Transverse colon (tissue), 4 donors: Measurements from ENCODE around the gene SBSN. TPM values are rescaled to one million over a fixed set of nuclear protein-coding genes. Genes with fewer than 3 reads are reported as not detected.

Experiments
- DNase-seq: peaks from one replicate; pipeline ENCODE4 v3.0.0-alpha.2; 2019
- H3K27ac ChIP-seq, 4 donors: fragments of 200-600 bp; sonication (generic); 2 replicates each; pipeline ENCODE4 v1.5.1; 2016 to 2018; ENCODE audit warnings: inconsistent platforms in 4 of 4
- H3K27me3 ChIP-seq: fragments of 200-600 bp; sonication (generic); 2 replicates; pipeline ENCODE4 v1.5.1; 2017; ENCODE audit warnings: inconsistent platforms
- H3K36me3 ChIP-seq, 4 donors: fragments of 200-600 bp; sonication (generic); 2 replicates each; pipeline ENCODE4 v1.5.1; 2017 to 2019; ENCODE audit warnings: inconsistent platforms in 4 of 4
- H3K4me1 ChIP-seq, 4 donors: fragments of 200-600 bp; sonication (generic); 2 replicates each; pipeline ENCODE4 v1.5.1; 2017 to 2020; ENCODE audit warnings: inconsistent platforms in 4 of 4
- H3K4me3 ChIP-seq, 4 donors: fragments of 200-600 bp; sonication (generic); 1 replicate in 1 of 4; 2 replicates in 3 of 4; pipeline versions ENCODE4 v1.5.1 to v1.6.1; 2017 to 2019; ENCODE audit warnings: inconsistent platforms in 4 of 4
- H3K9me3 ChIP-seq, 2 donors: fragments of 200-600 bp; sonication (generic); 2 replicates each; pipeline ENCODE4 v1.5.1; 2017 to 2019; ENCODE audit warnings: inconsistent platforms in 2 of 2
- EP300 ChIP-seq: sonication (generic); formaldehyde crosslinking; IDR thresholded peaks from one replicate; pipeline ENCODE4 v1.6.1; 2017; ENCODE audit warnings: antibody characterized with exemption, low read depth
- POLR2A ChIP-seq: fragments of 450-650 bp; IDR thresholded peaks from one replicate; pipeline ENCODE4 v1.6.1; 2016; ENCODE audit warnings: antibody characterized with exemption, mild to moderate bottlenecking, moderate library complexity
- POLR2AphosphoS5 ChIP-seq, 3 donors: sonication (generic); formaldehyde crosslinking; IDR thresholded peaks; one replicate each; pipeline ENCODE4 v1.6.1; 2016; ENCODE audit warnings: antibody characterized with exemption in 3 of 3
- WGBS, 2 donors: methylation state at CpG; one replicate each; pipeline ENCODE4 v1.1.5; 2018; ENCODE audit warnings: low coverage in 1 of 2; 5-methylcytosine and 5-hydroxymethylcytosine counted together
- in situ Hi-C, 4 donors: fragments of 200-750 bp; cut with MboI; loops; one replicate each; pipeline versions ENCODE4 v1.15.0 to v1.15.1; 2017; ENCODE audit warnings: low sequenced_read_pairs in 3 of 4, low pct_ligation_motif_present in 1 of 4, low pct_unique_long_range_greater_than_20kb in 1 of 4
- intact Hi-C: fragments of 100-400 bp; cut with DNase I; formaldehyde crosslinking; loops from one replicate; pipeline ENCODE4 v1.15.1; 2023; ENCODE audit warnings: low total_unique reads
- total RNA-seq, 4 donors: library from RNA; depleted of rRNA; stranded (reverse); fragments of >200 nt; gene quantifications; one replicate each; pipeline ENCODE4 v1.1.0, GENCODE V29; 2016
- TF ChIP-seq, protein P1 (sequence below), 5 experiments: fragments of 200-600 bp in 3 of 5; fragments of 450-650 bp in 2 of 5; sonication (generic) in 3 of 5; IDR thresholded peaks; 1 replicate in 2 of 5; 2 replicates in 3 of 5; pipeline ENCODE4 v1.5.1; 2016 to 2017; ENCODE audit warnings: antibody characterized with exemption in 5 of 5, inconsistent platforms in 3 of 5, mild to moderate bottlenecking in 2 of 5, moderate library complexity in 1 of 5

SBSN gene
- total RNA-seq, 4 donors from 2014 or later: not detected

DNA sequence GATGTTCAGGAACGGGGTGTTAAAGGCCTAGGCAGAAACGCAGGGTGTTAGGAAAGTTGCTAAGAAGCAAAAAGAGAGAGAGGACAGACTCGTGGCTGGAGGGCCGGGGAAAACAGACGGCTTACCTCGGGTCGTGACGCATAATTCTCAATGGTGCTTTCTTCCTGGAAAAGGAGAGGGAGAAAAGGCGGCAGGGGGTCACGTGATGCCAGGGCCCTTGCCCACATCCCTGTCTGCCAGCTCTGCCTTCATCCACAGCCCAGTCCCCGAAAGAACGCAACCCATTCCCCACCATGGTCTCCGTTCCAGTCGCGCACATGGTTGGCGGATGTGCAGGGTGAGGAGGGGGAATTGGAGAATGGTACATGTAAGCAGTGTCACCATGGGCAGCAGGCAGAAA is 39.4 kb downstream of the SBSN start:
- TF ChIP-seq, protein P1, sequence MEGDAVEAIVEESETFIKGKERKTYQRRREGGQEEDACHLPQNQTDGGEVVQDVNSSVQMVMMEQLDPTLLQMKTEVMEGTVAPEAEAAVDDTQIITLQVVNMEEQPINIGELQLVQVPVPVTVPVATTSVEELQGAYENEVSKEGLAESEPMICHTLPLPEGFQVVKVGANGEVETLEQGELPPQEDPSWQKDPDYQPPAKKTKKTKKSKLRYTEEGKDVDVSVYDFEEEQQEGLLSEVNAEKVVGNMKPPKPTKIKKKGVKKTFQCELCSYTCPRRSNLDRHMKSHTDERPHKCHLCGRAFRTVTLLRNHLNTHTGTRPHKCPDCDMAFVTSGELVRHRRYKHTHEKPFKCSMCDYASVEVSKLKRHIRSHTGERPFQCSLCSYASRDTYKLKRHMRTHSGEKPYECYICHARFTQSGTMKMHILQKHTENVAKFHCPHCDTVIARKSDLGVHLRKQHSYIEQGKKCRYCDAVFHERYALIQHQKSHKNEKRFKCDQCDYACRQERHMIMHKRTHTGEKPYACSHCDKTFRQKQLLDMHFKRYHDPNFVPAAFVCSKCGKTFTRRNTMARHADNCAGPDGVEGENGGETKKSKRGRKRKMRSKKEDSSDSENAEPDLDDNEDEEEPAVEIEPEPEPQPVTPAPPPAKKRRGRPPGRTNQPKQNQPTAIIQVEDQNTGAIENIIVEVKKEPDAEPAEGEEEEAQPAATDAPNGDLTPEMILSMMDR (IDR thresholded peaks at IDR 0.05): no peak
- TF ChIP-seq POLR2AphosphoS5 (IDR thresholded peaks at IDR 0.05) (no peak), POLR2A (no peak), EP300 (no peak)
- Histone ChIP-seq H3K9me3 (no peaks in the 10 kb centered on the region), H3K4me1 (no peaks in the 10 kb centered on the region)

DNA sequence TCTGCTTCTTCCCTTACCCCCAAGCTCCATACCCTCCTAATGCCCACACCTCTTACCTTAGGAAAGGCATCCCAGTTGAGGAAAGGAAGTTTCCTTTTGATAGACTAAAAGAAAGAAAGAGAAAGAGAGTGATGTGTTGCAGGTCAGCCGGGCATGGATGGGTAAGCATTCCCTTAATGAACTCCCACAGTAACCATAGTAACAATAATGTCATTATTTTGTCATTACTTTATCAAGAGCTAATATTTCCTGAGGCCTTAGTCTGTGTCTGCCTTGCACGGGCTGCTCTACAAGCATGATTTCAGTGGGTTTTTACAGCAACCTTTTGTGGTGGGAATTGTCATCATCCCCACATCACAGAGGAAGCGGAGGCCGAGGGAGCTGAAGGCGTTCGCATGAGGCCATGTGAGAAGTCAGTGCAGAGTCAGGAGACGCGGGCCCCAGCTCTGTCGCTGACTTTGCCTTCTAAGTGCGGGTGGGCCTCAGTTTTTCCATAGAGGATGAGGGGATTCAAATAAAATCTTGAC is 40.4 kb downstream of the SBSN start:
- Histone ChIP-seq H3K36me3 (no peaks in the 10 kb centered on the region), H3K4me1 (no peaks in the 10 kb centered on the region), H3K27me3 (no peaks in the 10 kb centered on the region), H3K27ac (no peak overlapping the region), H3K9me3 (no peaks in the 10 kb centered on the region), H3K4me3 (no peak overlapping the region)
- intact Hi-C loops: no loop called here
- in situ Hi-C loops: no loop called here
- no peak for DNase-seq
- WGBS, 2 donors: 90% methylated on average over 1 to 10 of the region's 10 CpGs
- TF ChIP-seq POLR2AphosphoS5 (IDR thresholded peaks at IDR 0.05) (no peak), POLR2A (no peak), EP300 (no peak)
- TF ChIP-seq, protein P1 (IDR thresholded peaks at IDR 0.05): no peak

More for the DNA sequence above, 39.4 kb downstream of the SBSN start:
- Histone ChIP-seq H3K4me3 (no peak overlapping the region), H3K27ac (no peak overlapping the region), H3K27me3 (no peaks in the 10 kb centered on the region), H3K36me3 (no peaks in the 10 kb centered on the region)
- in situ Hi-C loops (no loop called here), intact Hi-C loops (no loop called here)
- 82% methylated on average over 16 of the region's 16 CpGs; no CpG with 5 or more reads in 1 of the 2 donors for WGBS, 2 donors
- no peak for DNase-seq

DNA sequence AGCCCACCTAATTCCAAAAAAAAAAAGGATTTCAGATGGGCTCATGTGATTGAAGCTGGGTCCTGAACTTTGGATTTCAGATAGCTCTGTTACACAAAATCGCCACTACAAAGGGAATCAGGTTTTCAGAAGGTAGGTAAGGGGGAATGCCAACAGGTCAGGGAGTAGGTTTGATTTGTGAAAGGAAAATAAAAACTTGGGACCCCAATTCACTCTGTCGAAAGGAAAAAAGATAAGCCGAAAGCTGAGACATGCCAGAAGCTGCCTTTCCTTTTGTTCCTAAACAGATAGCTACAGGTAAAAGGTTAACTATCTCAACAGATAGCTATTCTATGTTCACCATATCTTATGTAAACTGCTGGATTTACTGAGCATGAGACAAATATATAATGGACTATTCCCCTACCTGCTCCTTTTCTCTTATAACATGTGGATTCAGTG is 41.8 kb downstream of the SBSN start:
- no peaks in the 10 kb centered on the region for H3K36me3 ChIP-seq
- in situ Hi-C loops: no loop called here
- TF ChIP-seq POLR2AphosphoS5 (IDR thresholded peaks at IDR 0.05): no peak
- TF ChIP-seq POLR2A: no peak
- TF ChIP-seq, protein P1 (IDR thresholded peaks at IDR 0.05): no peak
- TF ChIP-seq EP300: no peak
- intact Hi-C loops: no loop called here
- no peak overlapping the region for H3K4me3 ChIP-seq
- no peaks in the 10 kb centered on the region for H3K9me3 ChIP-seq
- WGBS, 2 donors: 44 to 68% methylated on average over 2 to 3 of the region's 3 CpGs
- H3K4me1 ChIP-seq: no peaks in the 10 kb centered on the region
- DNase-seq: no peak
- no peaks in the 10 kb centered on the region for H3K27me3 ChIP-seq
- H3K27ac ChIP-seq: no peak overlapping the region

DNA sequence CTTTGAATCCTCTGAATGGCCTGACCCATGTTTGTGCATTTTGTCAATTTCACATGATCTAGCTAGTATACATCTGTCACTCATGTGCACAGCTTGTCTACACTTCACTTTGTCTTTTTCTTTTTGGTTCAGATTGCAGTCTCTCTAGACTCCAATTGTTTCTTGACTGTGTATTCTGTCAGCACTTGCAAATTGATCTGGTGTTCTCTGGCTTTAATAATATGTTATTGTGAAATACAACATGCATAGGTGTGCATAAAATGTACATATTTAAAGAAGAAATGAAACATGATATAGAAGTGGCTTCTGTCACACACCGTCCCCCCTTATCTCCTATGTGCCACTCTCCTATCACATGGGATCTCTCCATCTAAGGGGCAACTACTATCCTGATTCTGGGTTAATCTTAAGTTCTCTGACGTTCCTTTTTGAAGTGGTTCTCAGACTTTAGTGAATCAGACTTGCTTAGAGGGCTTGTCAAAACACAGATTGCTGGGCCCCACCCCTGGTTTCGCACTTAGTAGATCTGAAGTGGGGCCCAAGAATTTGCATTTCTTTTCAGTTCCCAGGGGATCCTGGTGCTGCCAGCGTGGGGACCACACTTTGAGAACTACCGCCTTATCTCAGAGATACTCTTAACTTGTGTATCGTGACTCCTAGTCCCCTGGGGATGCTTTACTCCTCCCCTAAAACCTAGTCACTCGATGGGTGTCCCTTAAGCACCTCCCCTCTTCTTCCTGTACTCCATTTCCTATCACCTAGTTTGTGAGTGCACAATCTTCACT is 43.7 kb downstream of the SBSN start:
- Histone ChIP-seq H3K4me3 (no peak overlapping the region), H3K9me3 (no peaks in the 10 kb centered on the region), H3K36me3 (no peaks in the 10 kb centered on the region), H3K27ac (no peak overlapping the region), H3K27me3 (no peaks in the 10 kb centered on the region), H3K4me1 (no peaks in the 10 kb centered on the region)
- TF ChIP-seq POLR2AphosphoS5 (IDR thresholded peaks at IDR 0.05) (no peak), EP300 (no peak), POLR2A (no peak)
- TF ChIP-seq, protein P1 (IDR thresholded peaks at IDR 0.05): no peak
- in situ Hi-C loops: no loop called here
- WGBS, 2 donors: 80 to 88% methylated on average over 1 to 7 of the region's 7 CpGs
- DNase-seq: no peak
- intact Hi-C loops: no loop called here
